ENCODE data around the gene FOXP1. TPM values are rescaled to one million over a fixed set of nuclear protein-coding genes. Genes with fewer than 3 reads are reported as not detected.

The FOXP1 gene
- total RNA-seq (2022; extraction: Qiagen RNA extraction), result 7.0 to 9.6 TPM (median 8.1 TPM) in 5 replicates

DNA sequence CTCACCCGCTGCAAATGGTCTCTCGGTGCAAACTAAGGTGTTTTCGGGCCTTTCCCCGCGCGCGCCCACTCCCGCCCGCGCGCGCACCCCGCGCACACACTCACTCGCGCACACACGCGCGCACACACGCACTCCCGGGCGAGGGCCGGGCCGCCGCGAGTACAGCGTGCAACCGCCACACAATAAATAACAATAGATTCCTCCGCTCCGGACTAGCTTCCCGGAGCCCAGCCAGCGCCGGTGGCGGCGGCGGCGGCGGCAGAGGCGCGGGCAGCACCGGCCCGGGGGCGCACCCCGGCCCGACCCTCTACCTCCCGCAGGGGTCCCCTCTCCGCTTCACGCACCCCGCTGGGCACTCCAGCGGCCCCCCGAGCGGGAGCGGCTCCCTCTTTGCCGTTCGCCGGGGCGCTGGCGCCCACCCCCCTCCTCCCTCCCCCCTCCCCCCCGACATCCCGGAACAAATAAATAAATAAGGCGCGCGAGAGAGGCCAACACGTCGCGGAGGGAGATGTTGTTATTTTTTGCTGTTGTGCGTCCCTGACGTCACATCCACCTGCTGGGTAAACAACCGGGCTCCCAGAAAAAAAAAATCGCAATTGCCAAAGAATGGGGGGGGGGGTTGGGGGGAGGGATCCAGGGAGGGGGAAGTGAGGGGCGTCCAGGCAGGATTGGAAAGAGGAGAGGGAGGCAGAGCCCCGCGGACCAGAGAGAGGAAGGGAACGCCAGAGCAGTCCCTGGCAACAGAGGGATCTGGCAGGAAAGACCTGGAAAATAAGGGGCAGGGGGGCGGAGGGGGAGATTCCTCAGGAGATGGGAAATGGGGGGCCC, at the start of gene FOXP1:
Gene FOXP1, minus strand, starts transcription at position 163 of the 828 bp plus-strand sequence. CDS start 385,347 bp downstream, outside the sequence.

Other genes with a start within 250 kb of the FOXP1 start
- 2.7 to 3.8 TPM (median 3.8 TPM) in 5 replicates for gene EIF4E3, start 141.7 kb upstream of the FOXP1 start, total RNA-seq (2022; extraction: Qiagen RNA extraction)
- 2.2 to 3.9 TPM (median 3.1 TPM) in 5 replicates for gene GPR27, start 170.1 kb upstream of the FOXP1 start, total RNA-seq (2022; extraction: Qiagen RNA extraction)
- 0.08 TPM in 1 of 5 replicates, not detected in the others for gene PROK2, start 201.4 kb upstream of the FOXP1 start, total RNA-seq (2022; extraction: Qiagen RNA extraction)